Kidney tubule cell (primary cell): Measurements from ENCODE around the gene RALGPS1.
A peak's percentile ranks its signal among the peaks of the same experiment; 100 is the strongest.

Experiments used
- DNase-seq: peaks from one replicate; pipeline ENCODE4 v3.0.0-alpha.2; 2018; ENCODE audit warnings: low spot score

The RALGPS1 gene

DNA sequence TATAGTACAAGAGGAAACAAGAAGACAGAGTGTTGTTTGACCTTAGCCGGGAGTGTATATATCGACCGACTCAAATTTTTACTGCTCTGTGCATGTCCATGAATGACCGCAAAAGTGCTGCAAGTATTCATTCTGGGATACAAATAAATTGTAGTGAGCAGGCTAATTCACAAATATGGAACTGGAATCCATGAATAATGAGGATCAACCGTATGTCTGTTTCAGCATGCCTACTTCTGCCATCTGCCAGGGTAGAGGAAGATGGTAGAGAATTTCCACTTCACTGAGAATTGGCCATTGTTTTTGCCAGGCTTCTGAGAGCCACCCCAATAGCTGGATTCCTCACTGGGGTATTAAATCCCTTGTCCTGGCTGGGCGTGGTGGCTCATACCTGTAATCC, 8.5 kb upstream of the RALGPS1 start:
- no peak for DNase-seq

DNA sequence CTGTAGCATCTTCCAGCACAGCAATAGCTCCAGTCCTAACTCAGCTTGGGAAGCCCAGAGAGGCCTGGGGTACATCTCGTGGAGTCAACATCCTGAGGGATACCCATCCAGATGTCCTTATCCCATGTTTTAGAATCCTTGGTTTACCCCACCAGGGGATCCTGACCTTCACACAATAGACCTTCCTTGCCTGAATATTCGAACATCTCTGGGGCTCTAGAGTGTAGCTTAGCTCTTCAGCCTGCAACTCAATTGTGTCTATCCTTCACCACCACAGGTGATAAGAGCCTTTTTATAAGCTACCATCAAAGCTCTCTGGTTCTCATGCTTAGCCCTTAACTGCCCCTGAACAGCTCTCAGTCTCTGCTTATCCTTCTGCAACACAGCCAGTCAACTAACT, 7.5 kb upstream of the RALGPS1 start:
- no peak for DNase-seq

DNA sequence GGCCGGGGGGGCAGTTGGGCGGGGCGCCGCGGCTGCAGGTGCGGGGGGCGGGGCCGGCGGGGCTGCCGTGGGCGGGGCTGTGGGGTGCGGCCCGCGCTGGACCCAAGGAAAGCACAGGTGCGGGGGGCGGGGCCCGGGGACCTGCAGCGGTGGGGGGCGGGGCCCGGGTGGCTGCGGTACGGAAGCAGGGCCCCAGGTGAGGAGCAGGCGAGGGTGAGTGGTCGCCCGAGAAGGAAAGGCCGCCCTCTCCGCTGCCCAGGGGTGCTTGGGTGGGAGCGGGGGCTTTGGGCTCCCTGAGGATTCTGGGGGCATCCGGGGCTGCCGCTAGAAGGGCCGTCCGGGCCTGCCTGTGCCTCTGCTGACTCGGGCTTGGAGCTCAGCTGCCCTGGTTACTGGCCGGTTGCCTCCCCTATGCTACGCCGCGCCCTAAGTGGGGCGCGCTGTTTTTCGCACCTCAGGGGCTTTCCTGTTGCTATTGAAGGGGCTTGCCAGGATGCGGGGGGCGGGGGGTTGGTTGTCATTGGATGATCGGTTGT, 767 bp downstream of the RALGPS1 start:
- DNase-seq = peak; percentile 50

DNA sequence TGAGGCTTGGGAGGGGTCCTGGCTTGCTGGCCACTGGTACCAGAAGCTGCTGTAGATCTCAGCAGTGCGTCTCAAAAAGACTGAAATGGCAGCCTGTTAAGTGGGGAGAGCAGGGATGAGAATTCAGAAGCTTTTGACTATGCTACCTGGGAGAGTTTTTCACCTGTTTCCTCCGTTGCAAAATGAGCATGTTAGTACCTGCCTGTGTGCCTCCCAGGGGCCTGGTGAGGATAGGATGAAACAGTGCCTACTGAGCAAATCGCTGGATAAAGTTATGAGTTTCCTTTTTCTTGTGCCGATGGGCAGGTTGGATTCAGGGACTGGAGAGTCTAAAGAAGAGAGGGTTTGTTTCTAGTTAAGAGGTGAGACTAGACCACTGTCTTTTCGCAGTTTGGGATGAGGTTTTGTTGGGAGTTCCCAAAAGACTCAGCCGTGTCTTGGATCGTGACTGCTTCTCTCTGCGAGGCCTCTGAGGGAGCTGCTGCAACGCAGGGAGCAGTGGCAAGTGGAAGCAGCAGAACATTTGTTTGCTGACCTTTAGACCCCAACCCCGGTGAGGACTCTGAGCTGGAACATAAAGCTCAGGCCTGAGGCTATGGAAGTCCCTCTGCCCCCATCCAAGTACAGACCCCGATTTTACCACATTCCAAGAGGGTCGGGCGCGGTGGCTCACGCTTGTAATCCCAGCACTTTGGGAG, 1.4 kb downstream of the RALGPS1 start:
- no peak for DNase-seq

DNA sequence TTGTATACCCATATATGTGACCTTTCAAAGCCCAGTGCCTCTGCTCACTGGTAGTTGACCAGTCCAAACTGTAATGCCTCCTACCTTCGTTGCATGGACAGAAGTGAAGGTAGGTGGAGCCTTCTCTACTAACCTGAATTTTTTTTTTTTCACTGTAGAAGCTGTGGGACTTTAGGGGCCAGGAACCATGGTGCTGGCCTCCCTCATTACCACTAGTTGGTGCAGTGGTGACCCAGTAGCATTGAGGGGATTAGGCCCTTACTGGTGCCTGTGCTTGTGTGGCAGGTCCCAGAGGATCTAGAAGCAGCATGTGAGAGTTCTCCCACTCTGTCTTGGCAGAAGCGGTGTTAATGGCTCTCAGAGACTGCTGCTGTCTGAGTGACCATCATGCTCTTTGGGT, 2.3 kb downstream of the RALGPS1 start:
- DNase-seq = no peak

DNA sequence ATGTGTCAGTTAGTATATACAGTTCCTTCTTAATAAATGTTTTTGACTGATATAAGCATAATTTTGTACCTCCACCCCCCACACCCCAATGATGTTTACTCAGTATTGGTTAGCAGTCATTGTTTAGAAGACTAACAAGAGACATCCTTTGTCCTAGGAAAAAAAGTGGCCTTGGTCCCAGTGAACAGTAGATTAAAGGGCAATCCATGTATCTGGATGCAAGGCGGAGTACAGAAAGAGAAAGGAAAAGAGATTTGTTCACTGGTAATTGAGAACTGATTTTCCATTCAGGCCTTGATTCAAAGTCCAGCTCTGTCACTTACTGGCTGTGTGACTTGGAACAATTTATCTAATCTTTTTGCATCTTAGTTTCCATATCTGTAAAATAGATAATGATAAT, 4.6 kb downstream of the RALGPS1 start:
- DNase-seq = no peak

DNA sequence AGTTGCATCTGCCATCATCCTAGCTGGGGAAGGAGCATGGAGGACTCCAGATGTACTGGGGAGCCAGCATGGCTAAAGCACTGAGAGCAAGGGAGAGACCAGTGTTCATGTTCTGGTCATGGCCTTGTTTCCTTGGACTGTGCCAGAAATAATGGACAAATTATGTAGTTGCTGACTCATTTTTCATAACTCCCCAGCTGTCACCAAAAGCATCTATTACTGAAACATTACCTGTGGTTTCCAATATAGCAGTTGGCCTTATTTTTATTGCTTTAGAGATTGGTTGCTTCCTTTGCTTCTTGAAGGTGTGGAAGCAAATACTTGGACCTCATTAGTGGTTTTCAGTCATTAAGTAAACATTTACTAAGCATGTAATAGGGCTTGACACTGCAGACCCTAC, 11.3 kb downstream of the RALGPS1 start:
- DNase-seq = no peak

DNA sequence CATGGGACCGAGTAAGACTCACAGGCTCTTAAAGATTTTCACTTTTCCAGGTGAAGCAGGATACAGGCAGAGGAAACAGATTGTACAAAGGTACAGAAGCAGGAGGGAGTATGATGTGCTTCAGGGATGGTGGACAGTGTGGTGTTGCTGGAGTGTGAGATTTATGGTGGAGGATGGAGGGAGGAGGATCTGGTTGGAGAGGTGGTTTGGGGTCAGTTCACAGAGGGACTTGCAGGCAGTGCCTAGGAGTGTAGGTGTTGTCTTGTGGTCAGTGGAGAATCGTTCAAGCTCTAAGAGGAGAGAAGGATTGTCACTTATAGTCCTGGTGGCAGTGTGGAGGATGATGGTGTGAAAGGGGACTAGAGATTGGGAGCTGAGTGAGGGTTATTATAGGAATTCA, 11.8 kb downstream of the RALGPS1 start:
- DNase-seq = no peak

DNA sequence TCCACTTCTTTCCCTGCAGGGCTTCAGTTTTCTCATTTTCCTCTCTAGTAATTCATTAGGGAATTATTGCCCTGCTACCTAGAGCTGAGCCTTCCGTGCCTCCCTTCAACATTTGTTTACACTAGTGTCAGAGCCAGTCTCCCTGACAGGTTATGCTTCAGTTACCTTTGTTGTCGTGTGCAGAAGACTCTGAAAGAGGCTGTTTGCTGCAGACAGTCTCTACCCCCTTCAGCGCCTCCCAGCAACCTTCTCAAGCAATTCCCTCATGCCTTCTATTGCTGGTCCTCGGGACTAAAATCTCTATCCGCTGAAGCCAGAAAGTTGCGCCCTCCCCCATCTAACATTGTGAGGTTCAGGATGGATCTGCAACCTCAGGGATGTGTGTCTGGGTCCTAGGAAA, 12.8 kb downstream of the RALGPS1 start:
- DNase-seq = peak; percentile 22

DNA sequence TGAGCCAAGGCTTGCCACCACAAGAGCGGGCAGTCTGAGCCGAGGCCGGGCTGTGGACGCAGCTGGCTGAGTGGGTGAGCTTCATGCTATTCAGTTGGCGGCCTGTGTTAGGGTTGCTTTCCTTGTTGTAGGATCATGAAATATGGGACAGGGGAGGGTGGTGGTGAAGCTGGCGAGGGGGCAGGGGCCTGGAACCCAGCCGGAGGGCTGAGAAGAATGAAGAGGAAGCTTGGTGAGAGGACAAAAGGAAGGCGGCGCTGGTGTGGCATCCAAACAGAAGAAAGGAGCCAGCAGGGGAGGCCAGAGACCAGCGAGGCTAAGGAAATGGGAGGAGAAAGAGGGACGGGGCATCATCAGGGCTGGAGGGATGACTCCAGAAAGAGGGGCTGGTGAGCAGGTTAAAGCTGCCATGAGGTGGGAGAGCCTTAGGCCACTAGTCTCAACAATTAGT, 18.3 kb downstream of the RALGPS1 start:
- no peak for DNase-seq

DNA sequence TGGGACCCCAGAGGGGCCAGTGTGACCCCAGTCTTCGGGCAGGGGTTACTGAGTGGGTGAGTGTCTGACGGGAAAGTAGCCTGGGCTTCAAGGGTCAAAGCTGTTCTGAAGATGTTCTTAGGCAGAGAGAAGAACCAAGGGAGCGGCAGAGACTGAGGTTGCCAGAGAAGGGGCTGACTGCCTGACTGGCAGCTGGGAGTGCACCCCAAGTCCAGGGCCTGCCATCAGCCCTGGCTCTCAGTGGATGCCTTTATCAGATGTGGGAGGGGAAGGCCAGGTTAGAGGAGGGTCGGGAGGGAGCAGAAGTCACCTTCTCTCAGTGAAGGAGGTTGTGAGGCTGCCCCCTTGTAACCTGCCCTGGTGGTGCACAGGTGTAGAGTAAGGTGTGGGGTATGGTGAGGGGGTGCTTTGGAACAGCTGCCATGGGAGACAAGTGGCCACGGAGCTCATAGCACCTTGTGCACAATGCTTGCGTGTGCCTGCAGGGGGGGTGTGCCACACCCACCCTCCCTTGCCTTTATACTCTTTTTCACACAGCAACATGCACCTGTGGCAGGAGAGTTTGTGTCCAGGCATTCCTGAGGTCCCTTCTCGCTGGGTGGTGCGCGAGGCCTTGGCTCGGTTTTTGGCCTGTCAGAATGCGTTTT, 18.9 kb downstream of the RALGPS1 start:
- no peak for DNase-seq

DNA sequence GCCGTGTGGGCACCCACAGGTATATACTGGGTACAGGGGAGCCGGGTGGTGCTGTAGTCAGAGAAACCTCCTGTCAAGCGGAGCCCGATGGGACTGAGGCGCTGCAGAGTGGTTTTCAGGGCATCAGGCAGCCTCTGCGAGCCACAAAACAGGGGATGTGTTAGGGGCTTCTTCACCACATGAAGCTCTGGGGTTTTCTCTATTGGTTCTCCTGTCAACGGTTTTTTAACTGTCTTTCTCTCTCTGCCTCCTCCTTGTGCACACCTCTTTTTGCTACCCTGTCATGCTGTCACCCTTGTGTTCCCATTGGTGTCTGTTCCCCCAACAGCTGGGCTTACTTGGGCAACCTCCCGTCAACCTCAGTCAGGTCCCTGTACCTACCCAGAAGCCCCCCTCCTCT, 19.9 kb downstream of the RALGPS1 start:
- no peak for DNase-seq

DNA sequence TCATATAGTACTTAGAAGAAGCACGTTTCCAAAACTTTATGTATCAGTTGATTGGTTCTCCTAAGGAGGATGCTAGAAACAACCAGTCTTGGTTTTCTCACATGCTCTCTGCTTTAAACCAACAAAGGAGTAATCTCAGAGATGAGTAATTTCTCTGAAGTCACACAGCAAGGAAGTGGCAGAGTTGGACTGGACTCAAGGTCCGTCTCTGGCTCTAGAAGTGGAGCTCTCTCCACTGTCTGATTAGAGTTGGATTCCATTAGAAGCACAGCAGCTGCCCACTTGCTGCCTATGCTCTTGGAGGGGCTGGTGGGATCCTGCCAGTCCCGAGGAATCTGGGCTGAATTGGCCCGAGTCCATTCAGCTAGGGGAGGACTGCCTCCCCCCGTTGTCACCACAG, 21.0 kb downstream of the RALGPS1 start:
- no peak for DNase-seq

DNA sequence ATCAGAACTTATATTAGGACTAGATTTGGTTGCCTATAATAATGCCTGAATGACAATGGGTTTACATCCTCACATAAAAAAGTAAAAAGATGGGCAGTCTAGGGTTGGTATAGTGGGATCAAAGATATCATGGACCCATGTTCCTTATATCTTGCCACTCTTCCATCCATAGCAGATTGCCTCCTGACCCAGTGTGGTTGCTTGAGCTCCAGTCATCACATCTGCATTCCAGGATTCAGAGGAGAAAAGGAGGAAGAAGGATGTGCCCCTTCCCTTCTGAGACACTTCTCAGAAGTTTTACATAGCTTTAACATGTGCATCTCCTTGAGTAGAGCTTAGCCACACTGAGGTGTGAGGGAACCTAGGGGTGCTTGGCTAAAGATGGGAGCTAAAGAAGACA, 22.9 kb downstream of the RALGPS1 start:
- no peak for DNase-seq

DNA sequence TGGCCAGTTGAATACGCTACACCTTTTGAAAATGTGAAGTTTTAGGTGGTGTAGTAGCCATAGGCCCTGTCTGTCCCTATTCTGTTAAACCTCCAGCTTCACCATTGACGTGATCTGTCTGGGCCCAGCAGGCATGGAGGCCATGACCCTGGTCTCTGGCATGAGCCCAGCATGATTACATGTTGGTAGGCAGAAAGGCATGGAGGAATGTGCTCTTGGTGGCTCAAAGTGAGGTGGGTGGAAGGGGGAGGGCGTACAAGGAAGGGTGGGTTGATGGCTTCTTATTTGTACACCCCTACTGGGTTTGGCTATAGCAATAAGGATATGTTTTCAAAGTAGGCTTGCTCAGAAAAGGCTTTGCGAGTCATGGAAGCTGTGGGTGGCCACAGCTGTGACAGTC, 23.7 kb downstream of the RALGPS1 start:
- DNase-seq = no peak

DNA sequence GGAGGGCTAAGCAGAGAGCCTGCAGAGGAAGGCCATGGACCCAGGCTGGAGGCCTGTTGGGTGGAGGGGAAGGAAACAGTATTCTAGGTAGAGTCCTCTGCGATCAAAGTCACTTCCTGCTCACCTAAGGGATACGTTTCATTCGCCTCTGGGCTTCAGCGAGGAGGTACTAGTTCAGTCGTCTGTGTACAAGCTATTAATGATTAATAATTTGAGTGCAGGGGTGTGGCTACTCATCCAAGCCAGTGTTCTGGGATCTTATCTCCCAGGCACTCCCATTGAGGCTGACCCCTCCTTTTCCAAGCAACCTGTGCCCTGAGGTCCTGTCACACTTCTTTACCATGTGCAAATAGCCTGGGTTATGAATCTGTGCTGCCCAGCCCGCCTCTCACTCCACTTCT, 25.2 kb downstream of the RALGPS1 start:
- DNase-seq = peak; percentile 87

DNA sequence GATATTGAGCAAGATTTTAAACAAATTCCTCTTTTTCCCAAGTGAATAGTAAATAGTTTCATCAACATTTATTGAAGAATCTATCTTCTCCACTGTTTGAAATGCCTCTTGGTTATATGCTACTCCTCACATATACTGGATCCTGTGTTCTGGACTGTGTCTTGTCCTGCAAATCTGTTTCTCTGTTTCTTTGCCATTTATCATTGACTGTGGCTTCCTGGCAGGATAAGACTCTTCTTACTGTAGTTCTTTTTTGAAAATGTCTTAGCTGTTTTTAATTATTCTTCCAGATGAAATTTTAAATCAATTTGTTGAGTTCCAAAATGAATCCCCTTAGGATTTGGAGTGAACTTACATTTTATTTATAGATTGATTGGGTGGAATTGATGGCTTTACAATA, 27.8 kb downstream of the RALGPS1 start:
- no peak for DNase-seq

DNA sequence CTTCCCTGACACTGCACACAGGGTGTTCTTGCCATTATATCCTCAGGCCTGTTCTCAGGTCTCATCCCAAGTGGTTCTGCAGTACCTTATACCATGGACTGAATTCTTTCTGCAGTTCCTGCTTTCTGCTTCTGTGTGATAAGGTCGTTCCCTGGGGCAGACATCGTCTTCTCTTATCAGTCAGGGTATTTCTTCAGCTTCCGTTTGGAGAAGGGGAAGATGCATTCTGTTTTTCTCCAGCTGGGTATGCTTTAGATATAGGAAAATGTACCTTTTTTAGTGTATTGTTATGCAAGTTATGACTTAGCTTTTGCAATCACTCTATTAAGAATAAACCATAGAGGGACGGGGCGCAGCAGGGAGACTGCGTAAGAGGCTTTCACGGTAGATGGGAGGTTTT, 31.1 kb downstream of the RALGPS1 start:
- DNase-seq = no peak

DNA sequence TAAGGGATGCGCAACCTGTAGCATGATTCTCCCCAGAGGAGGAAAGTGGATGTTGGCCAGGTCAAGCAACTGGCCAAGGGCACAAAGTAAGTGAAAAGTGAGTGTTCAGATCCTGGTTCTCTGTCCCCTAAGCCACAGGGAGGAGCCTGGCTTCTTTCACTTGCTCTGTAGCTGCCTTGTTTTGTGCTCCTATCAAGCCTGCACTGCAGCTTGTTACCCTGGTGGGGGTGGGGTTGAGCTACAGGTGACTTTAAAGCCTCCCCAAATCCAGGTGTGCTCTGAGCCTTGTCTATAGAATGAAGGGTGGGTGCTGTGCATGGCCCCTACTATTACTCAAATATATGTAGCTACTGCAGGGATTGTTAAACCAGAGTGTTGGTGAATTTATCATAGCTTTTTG, 32.9 kb downstream of the RALGPS1 start:
- DNase-seq = no peak

DNA sequence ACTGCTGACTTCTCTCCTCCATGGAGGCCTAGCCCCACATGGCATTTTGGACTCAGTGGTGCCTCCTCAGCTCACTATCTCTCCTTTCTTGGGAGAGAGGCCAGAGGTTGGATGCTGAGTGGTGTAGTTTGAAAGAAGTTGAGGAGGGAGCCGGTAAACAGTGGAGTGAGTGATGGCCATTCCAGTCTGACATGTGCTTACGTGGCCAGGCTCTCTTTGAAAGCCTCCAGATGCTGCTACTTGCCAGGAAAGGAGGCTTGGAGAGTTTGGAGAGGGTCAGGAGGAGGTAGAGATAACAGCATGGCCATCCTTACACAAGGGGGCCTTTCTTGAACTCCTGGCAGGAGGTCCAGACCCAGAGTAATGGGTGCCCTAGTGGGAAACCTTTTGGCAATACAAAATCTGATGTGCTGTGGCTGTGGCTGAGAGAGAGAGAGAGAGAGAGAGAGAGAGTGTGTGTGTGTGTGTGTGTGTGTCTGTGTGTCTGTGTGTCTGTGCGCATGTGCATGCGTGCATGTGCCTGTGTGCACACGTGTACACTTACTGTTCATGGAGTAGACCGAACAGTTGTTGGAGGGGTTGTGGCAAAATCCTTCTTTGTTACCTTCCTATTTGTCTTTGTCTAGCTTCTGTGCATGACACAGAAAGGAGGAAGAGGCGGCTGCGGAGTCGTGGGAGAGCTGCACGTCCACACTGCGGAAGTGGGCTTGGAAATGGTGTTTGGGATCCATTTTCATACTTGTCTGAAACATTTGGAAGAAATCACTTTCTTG, 37.8 kb downstream of the RALGPS1 start:
- DNase-seq = no peak

DNA sequence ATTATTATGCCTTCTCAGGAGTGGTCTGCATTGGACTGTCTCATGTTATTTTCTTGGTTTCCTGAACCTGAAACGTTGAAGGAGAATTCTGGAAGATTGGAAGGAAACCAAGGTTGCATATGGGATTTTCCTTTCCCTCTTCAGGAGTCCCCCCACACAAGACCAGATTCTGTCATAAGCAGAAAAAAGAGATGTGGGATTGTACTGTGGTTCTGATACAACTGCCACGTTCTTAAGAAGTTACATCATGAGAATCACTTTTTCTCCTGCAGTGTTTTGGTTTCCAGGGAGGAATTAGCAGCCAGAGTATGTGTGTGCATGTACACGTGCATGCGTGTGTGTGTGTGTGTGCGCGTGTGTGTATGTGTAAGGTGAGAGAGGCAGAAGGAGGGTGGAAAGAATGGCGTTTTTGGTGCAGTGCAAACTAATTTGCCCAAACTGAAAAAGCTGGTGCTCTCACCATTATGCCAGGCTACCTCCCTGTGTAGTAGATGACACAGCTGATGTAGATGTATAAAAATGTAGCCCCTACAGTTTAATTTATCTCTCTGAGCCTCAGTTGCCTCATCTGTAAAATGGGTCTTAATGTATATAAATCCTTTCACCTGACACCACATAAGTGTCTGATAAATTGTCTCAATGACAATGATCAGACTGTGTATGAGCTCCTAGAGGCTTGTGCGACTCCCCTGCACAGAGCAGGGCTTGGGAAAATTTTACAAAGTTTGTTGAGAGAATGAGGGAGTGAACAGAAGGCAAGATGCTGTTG, 38.6 kb downstream of the RALGPS1 start:
- DNase-seq = no peak

DNA sequence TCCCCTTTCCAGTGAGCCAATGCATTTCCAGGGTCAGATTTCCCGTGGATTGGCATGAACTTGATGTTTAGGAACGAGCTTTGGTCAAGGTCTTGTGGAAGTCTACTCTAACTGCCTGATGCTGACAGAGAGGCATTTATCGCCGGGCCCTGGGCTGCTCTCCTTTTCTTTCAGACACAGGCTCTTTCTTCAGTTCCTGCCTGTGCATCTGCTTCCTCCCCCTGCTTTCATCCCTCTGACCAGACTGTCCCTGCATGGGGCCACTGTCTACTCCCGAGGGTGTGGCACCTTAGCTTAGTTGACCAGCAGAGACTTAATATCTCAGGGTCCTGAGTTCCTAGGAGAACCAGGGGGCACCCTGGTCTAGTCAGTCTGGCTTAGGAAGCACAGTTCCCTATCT, 41.2 kb downstream of the RALGPS1 start:
- no peak for DNase-seq
